ENCODE results near the gene FBLIM1.

FBLIM1 gene, protein sequence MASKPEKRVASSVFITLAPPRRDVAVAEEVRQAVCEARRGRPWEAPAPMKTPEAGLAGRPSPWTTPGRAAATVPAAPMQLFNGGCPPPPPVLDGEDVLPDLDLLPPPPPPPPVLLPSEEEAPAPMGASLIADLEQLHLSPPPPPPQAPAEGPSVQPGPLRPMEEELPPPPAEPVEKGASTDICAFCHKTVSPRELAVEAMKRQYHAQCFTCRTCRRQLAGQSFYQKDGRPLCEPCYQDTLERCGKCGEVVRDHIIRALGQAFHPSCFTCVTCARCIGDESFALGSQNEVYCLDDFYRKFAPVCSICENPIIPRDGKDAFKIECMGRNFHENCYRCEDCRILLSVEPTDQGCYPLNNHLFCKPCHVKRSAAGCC

GRCh38 chr1:15758343-15758931 is at the start of gene FBLIM1:
Gene FBLIM1 (plus strand): TSS chr1:15758795. CDS start chr1:15764984, 6,189 bp downstream.
- DNase-seq = peak; percentile 48

GRCh38 chr1:15709226-15709625 is 49.4 kb upstream of the FBLIM1 start:
- DNase-seq = no peak

DNA sequence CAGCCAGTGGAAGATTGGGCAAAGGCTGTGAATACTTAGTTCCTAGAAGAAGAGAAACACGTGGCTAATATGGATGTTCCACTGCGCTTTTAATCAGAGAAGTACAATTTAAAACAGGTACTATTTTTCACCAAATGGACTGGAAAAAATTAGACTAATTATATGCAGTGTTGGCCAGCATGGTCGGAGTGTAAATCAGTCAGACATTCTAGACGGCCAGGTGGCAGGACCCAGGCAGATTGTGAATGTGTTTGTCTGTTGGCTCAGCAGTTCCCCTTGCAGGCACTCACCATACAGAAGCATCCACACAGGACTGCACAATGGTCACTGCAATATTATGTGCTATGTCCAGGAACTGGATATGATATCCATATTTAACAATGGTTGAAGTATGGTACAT is 46.4 kb upstream of the FBLIM1 start:
- DNase-seq = no peak

DNA sequence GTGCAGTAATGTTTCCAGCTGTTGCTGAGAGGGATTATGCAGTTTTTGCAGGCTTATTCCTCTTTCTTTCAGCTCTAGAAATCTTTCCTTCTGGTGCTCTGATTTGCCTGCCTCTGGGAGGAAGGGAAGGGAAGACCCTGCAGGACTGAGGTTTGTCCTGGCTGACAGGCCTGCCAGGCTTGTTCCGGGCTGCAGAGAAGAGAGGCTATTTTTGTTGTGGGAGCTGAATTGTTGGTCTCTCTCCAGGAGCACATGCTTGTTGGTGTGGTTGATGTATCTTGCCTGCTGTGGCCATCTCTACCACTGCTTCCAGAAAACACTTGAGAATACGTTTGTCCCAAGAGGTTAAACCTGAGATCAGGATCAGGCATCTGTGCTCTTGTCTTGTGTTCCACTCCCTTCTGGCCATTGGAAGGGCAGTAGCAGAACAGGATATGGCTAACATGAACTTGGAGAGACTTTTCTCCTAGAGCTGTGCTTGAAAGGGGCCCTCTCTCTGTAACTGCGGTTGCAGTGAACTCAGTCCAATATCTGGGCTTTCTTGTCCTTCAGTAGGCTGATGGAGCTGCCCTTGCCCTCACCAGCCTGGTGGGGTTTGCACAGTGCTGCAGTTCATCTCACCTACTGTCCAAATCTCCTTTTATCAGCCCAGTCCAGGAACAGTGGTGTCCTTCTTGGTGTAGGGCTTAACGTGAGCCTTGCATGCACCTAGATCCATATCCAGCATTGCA is 44.0 kb upstream of the FBLIM1 start:
- DNase-seq = peak; percentile 11

DNA sequence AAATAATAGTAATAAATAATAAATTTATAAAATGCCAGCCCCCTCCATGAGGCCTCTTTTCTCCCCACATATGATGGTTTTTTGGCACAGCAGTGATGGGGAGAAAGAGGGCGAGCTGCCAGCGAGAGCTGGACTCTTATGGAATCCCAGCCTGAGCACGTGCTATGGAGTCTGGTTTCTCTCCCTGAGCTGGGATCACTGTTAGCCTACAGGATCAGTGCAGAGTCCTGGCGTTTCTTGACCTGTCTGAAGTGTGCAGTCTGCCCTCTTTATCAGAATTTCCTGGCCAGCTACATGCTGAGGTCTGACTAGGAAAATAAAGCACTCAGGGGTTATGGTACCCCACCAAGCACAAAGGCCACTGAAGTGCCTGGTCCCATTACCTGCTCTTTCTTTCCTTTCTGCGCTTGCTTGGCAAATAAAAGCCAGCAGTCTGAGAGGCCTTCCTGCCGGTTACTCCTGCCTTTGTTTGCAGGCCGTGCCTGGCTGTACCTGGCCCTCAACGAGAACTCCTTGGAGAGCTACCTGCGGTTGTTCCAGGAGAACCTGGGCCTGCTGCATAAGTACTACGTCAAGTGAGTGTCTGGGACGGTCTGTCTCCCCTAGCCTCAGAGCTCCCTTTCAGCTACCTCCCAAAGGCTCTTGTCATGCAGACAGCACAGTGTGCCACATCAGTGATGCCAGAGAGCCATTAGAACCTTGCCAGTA is 41.0 kb upstream of the FBLIM1 start:
- no peak for DNase-seq

- DNase-seq = no peak
These were observed 40.4 kb upstream of the FBLIM1 start for GRCh38 chr1:15718199-15718601.

DNA sequence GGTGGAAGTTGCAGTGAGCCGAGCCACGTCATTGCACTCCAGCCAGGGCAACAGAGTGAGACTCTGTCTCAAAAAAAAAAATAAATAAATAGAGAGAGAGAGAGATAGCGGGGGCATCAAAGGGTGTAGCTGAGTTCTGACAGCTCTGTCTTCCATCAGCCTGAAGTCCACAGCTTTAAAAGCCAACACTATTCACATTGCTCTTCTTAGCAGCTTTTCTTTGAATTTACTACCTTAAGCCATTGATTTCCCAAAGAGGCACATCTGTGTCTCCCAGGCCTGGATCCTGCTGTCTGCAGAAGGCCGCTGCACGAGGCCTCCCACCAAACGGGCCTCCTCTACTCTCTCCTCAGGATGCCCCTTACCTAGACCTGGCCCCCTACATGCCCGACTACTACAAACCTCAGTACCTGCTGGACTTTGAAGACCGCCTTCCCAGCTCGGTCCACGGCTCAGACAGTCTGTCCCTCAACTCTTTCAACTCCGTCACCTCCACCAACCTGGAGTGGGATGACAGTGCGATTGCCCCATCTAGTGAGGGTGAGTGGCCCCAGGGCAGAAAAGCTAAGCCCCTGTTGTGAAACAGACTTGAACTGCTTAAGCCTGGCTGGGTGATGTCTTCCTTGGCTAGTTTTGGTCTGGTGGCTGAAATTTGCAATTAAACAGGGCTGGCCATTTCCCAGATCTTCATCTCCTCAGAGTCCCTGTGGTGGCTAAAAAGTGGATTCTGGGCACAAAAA is 39.0 kb upstream of the FBLIM1 start:
- DNase-seq = no peak

GRCh38 chr1:15720861-15721260 is 37.7 kb upstream of the FBLIM1 start:
- DNase-seq = no peak

DNA sequence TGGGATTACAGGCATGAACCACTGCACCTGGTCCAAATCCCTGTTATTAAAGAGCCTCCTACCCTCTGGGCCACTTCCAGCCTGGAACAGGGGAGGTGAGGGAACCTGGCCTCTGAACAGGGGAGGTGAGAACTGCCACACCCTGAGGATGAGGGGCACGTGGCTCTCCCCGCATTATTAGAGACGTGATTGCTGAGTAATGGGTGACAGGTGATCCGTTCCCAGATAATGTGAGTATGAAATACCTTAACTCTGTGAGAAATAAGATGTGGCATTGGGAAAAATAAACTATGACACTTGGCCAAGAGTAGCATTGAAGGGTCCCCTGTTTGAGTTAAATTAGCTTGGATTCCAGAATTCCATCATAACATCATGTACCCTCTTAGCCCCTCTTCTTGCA is 36.2 kb upstream of the FBLIM1 start:
- DNase-seq = no peak

DNA sequence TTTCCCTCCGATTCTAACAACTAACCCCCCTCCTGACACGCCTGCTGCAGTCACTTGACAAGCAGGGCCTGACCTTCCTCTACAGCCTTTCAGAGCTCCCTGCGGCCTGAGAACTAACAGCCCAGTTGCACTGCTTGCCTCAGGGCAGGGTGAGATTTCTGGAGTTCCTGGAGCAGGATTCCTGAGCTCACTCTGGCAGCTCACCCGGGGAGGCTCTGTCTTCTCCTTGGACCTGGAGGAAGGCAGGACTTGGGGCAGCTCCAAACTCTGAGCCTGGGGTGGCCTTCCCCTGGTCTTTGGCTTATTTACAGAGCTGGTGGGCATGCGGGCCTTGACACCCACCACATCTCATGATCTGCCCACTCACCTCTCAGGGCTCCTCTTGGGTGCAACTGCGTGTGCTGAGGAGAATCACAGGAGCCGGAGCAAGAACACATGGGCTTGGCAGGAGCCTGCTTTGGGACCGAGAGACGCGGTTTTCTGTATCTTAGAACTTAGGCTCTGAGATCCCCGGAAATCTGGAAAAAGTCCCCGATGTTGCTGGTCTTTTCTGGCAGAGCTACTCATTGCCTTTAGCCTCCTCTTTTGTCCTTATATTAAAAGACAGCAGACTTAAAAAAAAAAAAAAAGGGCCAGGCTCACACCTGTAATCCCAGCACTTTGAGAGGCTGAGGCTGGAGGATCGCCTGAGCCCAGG is 35.6 kb upstream of the FBLIM1 start:
- DNase-seq = no peak

DNA sequence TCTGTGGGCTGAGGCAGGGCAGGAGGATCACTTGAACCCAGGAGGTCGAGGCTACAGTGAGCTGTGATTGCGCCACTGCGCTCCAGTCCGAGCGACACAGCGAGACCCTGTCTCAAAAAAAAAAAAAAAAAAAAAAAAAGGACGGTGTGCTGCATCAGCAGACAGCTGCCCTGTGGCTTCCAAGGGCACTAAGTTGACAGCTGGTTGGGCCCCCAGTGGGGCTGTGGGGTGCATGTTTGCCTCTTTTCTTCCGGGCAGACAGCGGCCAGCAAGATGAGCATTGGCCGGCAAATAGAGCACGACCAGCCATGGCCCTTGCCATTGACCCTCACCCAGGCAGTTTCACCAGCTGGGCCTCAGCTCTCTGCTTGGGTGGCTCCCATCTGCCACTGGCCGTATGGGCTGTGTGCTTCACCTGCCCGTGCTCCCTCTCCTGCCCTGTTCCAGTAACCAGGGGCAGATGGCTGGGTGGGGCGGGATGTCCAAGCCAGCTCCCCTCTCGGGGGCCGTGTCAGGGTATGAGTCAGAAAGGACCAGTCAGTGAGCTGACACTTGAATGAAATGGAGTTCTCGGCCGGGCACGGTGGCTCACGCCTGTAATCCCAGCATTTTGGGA is 34.9 kb upstream of the FBLIM1 start:
- DNase-seq = no peak

DNA sequence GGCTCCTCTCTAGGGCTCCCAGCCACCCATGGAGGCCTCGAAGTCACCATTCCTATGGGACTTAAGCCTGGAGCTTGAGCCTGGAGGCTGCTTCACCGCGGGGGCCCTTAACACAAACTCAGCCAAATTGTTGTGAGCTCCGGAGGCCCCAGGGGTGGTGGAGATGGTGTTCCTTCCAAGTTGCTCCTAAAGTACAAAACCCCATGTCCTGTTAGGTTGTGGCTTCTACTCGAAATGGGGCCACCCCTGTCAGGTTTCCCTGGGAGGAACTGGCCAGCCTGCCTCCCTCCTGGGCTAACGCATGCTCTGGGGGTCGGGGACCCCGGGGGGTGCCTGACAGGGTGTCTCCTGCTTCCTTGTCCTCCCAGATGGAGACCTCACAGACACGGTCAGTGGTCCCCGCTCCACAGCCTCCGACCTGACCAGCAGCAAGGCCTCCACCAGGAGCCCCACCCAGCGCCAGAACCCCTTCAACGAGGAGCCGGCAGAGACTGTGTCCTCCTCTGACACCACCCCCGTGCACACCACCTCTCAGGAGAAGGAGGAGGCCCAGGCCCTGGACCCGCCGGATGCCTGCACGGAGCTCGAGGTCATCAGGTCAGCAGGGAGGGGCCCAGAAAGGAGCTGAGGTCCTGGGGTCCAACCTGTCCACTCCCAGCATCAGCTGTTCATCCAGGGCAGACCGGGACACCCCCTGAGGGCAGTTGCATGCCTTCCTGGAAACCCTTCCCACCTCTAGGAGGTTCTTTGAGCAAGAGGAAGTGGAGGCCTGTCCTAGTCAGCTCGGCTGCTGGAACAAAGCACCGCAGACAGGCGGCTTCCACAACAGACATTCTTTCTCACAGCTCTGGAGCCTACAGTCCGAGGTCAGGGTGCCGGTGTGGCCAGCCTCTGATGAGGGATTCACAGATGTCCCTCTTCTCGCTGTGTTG is 33.4 kb upstream of the FBLIM1 start:
- no peak for DNase-seq

GRCh38 chr1:15726508-15726907 is 32.1 kb upstream of the FBLIM1 start:
- no peak for DNase-seq

- DNase-seq = no peak
These were observed 31.6 kb upstream of the FBLIM1 start for GRCh38 chr1:15727021-15727420.

GRCh38 chr1:15727424-15727823 is 31.2 kb upstream of the FBLIM1 start:
- DNase-seq = no peak

DNA sequence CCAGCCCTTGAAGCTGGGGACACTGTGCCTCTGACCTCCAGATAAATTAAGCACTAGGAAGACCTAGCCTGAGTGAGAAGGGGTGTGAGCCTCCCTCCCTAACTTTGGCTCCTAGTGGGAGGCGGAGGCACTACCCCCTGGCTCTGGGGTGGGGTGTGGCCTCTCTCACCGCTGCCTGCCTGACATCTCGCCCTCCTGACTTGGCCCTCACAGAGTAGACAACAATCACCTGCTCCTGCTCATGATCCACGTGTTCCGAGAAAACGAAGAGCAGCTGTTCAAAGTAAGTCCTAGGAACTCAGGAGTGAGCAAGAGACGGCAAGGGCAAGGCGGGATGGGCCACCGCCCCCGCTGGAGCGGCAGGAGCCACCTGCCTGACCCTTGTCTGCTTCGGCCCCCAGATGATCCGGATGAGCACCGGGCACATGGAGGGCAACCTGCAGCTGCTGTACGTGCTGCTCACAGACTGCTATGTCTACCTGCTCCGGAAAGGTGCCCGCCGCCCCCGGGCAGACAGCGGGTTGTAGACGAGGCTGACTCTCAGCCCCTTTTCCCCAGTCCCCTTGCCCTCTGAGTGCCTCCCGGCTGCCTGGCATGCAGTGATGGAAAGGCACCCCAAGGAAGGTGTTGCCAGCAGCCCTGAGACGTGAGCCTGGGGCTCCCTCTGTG is 30.6 kb upstream of the FBLIM1 start:
- DNase-seq = no peak

DNA sequence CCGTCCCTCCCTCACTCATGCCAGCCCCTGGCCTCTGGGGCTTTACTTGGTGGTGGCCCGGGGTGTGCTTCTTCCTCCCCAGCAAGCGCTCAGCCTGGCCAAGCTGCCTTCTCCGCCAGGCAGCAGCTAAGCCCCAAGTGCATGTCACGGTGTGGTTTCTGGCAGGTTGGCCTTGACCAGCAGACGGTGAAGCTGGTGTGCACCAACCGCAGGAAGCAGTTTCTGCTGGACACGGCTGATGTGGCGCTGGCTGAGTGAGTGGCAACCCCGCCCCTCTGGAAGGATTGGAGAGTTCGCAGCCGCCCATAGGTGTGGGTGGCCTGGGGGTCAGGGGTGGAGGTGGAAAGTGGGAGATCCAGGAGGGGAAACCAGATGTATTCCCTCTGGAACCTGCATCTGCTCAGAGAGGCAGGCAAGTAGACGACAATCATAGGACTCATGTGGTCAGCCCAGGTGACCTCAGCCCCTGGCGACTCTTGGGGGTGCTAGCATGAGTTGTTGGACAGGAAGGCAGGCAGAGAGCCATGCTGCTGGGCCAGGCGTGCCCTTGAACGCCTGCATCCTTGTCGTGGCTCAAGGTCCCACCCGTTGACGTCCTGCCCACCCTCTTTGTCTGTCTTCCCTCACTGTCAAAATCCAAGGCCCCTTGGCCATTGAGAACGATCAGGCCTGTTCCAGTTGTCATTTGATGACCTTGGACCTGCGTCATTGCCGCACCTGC is 29.5 kb upstream of the FBLIM1 start:
- no peak for DNase-seq

- DNase-seq = no peak
These were observed 28.2 kb upstream of the FBLIM1 start for GRCh38 chr1:15730423-15730822.

- DNase-seq = no peak
These were observed 27.7 kb upstream of the FBLIM1 start for GRCh38 chr1:15730936-15731335.

All from fibroblast of skin of right biceps (primary cell).